NOMO-1 treated with dmso at 0.1 percent for 144 hours (cell line): ENCODE measurements around the gene TMEFF2.

Experiments
- DNase-seq: peaks from one replicate; lab custom pipeline; 2025; ENCODE audit not compliant: unreplicated experiment; lab: John Stamatoyannopoulos, UW

The TMEFF2 gene

GRCh38 chr2:192194866-192195547, at the start of gene TMEFF2:
TSS of gene TMEFF2 (minus strand) at chr2:192194933. CDS start at chr2:192194524, 409 bp downstream.
- DNase-seq, result no peak

GRCh38 chr2:192243488-192243887, 48.8 kb upstream of the TMEFF2 start:
- DNase-seq, result no peak

GRCh38 chr2:192236136-192236535, 41.4 kb upstream of the TMEFF2 start:
- DNase-seq, result no peak

GRCh38 chr2:192230889-192231453, 36.2 kb upstream of the TMEFF2 start:
- no peak for DNase-seq

- no peak for DNase-seq
These were observed 34.0 kb upstream of the TMEFF2 start for GRCh38 chr2:192228685-192229084.

- DNase-seq, result no peak
These were observed 24.2 kb upstream of the TMEFF2 start for GRCh38 chr2:192218970-192219369.

GRCh38 chr2:192218377-192218776, 23.6 kb upstream of the TMEFF2 start:
- no peak for DNase-seq

- no peak for DNase-seq
These were observed 21.6 kb upstream of the TMEFF2 start for GRCh38 chr2:192216336-192216735.

GRCh38 chr2:192215096-192215877, 20.6 kb upstream of the TMEFF2 start:
- no peak for DNase-seq

GRCh38 chr2:192208848-192209247, 14.1 kb upstream of the TMEFF2 start:
- no peak for DNase-seq

- no peak for DNase-seq
These were observed 11.7 kb upstream of the TMEFF2 start for GRCh38 chr2:192206399-192206798.

- DNase-seq, result no peak
These were observed 9.1 kb upstream of the TMEFF2 start for GRCh38 chr2:192203876-192204275.

- no peak for DNase-seq
These were observed 7.6 kb upstream of the TMEFF2 start for GRCh38 chr2:192202373-192202772.

GRCh38 chr2:192201116-192201515, 6.4 kb upstream of the TMEFF2 start:
- DNase-seq, result no peak

- DNase-seq, result no peak
These were observed 2.6 kb upstream of the TMEFF2 start for GRCh38 chr2:192197357-192197756.

GRCh38 chr2:192196421-192197194, 1.9 kb upstream of the TMEFF2 start:
- DNase-seq, result no peak

GRCh38 chr2:192195548-192196418, 1.1 kb upstream of the TMEFF2 start:
- DNase-seq, result no peak

GRCh38 chr2:192194265-192194865, 368 bp downstream of the TMEFF2 start:
- no peak for DNase-seq

GRCh38 chr2:192190474-192190873, 4.3 kb downstream of the TMEFF2 start:
- DNase-seq, result no peak

- no peak for DNase-seq
These were observed 7.9 kb downstream of the TMEFF2 start for GRCh38 chr2:192186806-192187205.
